Central memory CD8-positive, alpha-beta T cell (primary cell): ENCODE measurements around the gene ADAMTS13.
"Not testable (repeated sequence)": the region's sequence is repeated elsewhere in the genome, so short reads cannot be mapped to it uniquely, and the experiment has no call there.

ENCODE experiments used
- ATAC-seq: fragments of 150-1000 bp; cut with Tn5 transposase; replicated peaks from 2 replicates; pipeline ENCODE4 v1.10.0; 2022; ENCODE audit warnings: mild to moderate bottlenecking, moderate FRiP score, moderate number of reproducible peaks; ENCODE audit not compliant: poor library complexity, severe bottlenecking; ENCODE audit errors: extremely low read depth
- DNase-seq, 2 donors: peaks; one replicate each; pipeline ENCODE4 v3.0.0; 2021; ENCODE audit warnings: low spot score in 2 of 2
- H3K27ac Mint-ChIP-seq: one replicate; pipeline ENCODE4 v1.8.0; 2022; ENCODE audit warnings: low read depth, mild to moderate bottlenecking, moderate library complexity, mixed read lengths
- H3K27me3 Mint-ChIP-seq: one replicate; pipeline ENCODE4 v1.8.0; 2022; ENCODE audit warnings: mixed read lengths
- H3K36me3 Mint-ChIP-seq: one replicate; pipeline ENCODE4 v1.8.0; 2022; ENCODE audit warnings: mild to moderate bottlenecking, moderate library complexity, mixed read lengths; ENCODE audit not compliant: insufficient read depth
- H3K4me1 Mint-ChIP-seq: one replicate; pipeline ENCODE4 v1.8.0; 2022; ENCODE audit warnings: mixed read lengths
- H3K4me3 Mint-ChIP-seq: one replicate; pipeline ENCODE4 v1.8.0; 2022; ENCODE audit warnings: mild to moderate bottlenecking, moderate library complexity, mixed read lengths
- H3K9me3 Mint-ChIP-seq: one replicate; pipeline ENCODE4 v1.8.0; 2022; ENCODE audit warnings: mixed read lengths

Gene ADAMTS13

DNA sequence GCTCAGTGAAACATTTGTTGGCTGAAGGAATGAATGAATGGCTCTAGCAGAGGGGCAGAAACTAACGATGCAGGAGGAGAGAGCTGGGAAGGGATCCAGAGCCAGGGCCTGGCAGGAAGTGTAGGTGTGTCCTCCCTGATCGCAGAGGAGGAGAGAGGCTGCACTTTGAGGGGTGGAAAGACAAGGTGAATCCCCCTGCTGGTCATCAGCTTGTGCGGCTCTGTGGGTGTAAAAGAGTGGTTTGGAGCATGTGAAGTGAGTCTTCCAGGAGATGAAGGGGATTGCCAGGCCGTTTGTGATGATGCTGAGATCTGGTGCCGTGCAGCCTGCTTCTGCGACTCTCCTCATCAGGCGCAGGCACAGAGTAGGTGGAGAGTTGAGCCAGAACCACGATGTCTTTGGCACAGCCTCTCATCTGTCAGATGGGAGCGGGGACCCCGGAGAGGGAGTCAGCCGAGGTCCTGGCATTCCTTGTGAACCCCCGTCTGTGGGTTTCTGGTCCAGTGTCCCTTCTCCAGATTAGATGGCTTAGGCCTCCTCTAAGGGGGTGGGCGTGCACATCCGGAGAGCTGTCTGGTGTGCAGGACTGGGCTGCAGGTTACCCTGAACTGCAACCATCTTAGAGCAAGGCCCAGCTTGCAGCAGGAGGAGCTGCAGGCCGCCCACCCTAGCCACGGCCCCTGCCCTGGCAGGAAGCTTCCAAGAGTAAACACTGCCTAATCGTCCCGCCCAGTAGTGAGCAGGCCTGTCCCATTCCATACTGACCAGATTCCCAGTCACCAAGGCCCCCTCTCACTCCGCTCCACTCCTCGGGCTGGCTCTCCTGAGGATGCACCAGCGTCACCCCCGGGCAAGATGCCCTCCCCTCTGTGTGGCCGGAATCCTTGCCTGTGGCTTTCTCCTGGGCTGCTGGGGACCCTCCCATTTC lies at the start of gene ADAMTS13:
Gene ADAMTS13, plus strand, starts transcription at position 753 of the 928 bp plus-strand sequence. Its CDS starts 77 bp downstream, at position 830.
- H3K4me1 Mint-ChIP-seq: peaks cover 24% of the 10 kb centered on the region
- ATAC-seq: peak; percentile 38
- peaks cover 26% of the 10 kb centered on the region for H3K27me3 Mint-ChIP-seq
- H3K27ac Mint-ChIP-seq: peak within 1 kb of the TSS; percentile 89
- H3K36me3 Mint-ChIP-seq: peaks cover 4% of the 10 kb centered on the region
- no peak within 1 kb of the TSS for H3K4me3 Mint-ChIP-seq
- no peaks in the 10 kb centered on the region for H3K9me3 Mint-ChIP-seq
- DNase-seq: peak in 1 of 2 donors; percentile 28

DNA sequence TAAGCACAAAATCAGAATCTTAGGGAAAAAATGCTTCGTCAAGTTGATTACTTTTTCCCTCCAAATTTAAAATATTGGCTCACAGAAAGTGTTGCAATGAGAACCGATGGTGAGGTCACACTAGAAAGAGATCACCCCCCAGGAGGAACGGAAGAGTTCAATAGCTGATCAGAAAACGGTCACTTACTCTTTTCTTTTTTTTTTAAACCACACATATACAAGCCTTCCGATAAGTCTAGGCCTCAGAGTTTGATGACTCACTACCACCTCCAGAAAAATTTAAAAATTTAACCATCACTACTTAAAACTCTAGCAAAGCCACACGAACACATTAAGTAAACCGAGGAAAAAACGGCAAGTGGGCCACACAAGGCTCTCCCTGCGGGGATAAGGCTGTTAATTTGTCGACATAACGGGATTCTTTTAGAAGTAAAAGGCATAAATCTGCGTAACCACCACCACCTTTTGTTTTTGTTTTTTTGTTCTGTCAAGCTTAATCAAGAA lies 47.5 kb upstream of the ADAMTS13 start:
- DNase-seq (no peak), ATAC-seq (no peak)
- no peaks in the 10 kb centered on the region for H3K9me3 Mint-ChIP-seq
- H3K27ac Mint-ChIP-seq: peak overlapping the region; percentile 92
- H3K36me3 Mint-ChIP-seq: peaks cover 34% of the 10 kb centered on the region
- no peaks in the 10 kb centered on the region for H3K27me3 Mint-ChIP-seq
- peaks cover 49% of the 10 kb centered on the region for H3K4me1 Mint-ChIP-seq
- peak overlapping the region; percentile 90 for H3K4me3 Mint-ChIP-seq

DNA sequence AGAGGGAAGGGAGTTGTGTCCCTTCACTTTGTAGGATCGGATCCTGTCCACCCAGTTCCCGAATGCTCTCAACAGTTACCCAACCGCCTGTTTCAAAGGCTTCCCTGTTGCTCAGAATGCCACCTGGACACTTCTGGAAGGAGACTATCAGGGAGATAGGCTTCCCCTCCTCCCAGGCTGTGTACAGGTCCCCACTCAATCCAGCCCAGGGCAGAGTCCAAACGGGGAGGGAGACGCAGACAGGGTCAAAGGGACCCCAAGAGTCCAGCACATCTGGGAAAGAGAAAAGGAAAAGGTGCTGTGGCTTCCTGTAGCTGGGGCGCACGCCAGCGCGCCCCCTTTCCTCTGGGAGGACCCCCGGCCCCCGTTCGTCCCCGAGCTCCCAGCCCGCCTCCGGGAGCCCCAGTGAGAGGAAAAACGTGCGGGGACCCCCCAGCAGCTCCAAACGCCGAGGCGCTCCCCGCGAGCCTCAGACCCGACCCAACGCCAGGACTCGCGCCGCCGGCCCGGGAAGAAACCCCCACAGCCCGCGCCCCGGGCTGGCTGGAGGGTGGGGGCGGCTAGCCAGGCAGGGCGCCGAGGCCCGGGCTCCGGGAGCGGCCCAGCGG lies 46.9 kb upstream of the ADAMTS13 start:
- DNase-seq (no peak), ATAC-seq (no peak)
- peaks cover 29% of the 10 kb centered on the region for H3K36me3 Mint-ChIP-seq
- no peaks in the 10 kb centered on the region for H3K27me3 Mint-ChIP-seq
- peak overlapping the region; percentile 92 for H3K27ac Mint-ChIP-seq
- peaks cover 43% of the 10 kb centered on the region for H3K4me1 Mint-ChIP-seq
- no peaks in the 10 kb centered on the region for H3K9me3 Mint-ChIP-seq
- H3K4me3 Mint-ChIP-seq: peak overlapping the region; percentile 90

DNA sequence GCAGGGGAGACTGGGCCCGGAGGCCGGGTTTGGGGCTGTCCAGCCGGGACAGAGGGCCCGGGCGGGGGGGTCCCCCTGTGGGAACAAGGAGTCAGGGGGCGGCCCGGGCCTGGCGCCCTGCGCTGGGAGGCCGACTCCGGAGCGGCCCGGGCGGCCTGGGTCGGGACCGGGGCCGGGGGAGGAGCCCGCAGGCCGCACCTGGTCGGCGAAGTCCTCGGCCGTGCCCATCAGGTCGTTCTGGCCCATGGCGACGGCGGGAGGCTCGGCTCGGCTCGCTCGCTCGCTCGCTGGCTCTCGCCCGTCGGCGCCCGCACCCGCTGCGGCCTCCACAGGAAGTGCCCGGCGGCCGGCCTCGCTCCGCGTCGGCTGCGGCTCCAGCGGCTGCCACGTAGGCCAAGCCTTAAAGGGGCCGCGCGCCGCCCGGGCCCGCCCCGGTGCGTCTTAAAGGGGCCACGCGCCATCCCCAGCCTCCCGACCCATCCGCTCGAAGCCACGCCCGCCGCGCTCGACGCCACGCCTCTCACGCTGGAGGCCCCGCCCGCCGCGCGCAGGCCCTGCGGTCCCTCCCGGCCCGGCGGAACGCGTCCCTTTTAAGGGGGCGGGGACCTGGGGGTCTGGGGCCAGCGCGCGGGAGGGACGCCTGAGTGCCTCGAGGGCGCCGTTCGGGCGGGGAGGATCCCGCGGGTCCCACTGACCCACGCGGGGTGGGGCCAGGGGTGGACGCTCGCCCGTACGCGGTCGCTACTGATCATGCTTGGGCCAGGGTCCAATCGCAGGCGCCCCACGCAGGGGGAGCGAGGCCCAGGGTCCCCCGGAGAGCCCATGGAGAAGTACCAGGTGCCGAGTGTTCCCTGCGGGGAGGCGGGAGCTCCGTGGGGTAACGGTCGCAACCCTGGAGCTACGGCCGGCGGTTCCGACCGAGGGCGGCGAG lies 46.2 kb upstream of the ADAMTS13 start, which contains the start of the genes STKLD1 and SURF4:
Gene STKLD1, plus strand, starts transcription at position 643 of the 931 bp plus-strand sequence. Its CDS starts 108 bp downstream, at position 751.
Gene SURF4, minus strand, starts transcription at position 337 of the 931 bp plus-strand sequence. Its CDS starts 91 bp downstream, at position 246.
- Mint-ChIP-seq H3K4me3 (peak within 1 kb of the TSS; percentile 90), H3K27me3 (no peaks in the 10 kb centered on the region), H3K4me1 (peaks cover 36% of the 10 kb centered on the region), H3K9me3 (no peaks in the 10 kb centered on the region), H3K27ac (peak within 1 kb of the TSS; percentile 92), H3K36me3 (peaks cover 25% of the 10 kb centered on the region)
- DNase-seq (peak; percentile 88 to 92), ATAC-seq (peak; percentile 81)

DNA sequence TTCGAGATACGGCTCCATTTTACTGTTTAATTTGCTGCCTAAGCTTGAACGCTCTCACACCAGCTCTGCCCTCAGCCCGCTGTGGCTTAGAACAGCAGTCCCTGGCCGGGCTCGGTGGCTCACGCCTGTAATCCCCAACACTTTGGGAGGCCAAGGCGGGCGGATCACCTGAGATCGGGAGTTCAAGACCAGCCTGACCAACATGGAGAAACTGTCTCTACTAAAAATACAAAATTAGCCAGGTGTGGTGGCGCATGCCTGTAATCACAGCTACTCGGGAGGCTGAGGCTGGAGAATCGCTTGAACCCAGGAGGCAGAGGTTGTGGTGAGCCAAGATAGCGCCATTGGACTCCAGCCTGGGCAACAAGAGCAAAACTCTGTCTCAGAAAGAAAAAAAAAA lies 44.9 kb upstream of the ADAMTS13 start:
- Mint-ChIP-seq H3K36me3 (peaks cover 21% of the 10 kb centered on the region), H3K4me1 (peaks cover 23% of the 10 kb centered on the region), H3K4me3 (peak overlapping the region; percentile 23)
- not testable (repeated sequence) for H3K27me3 Mint-ChIP-seq, ATAC-seq, H3K9me3 Mint-ChIP-seq, DNase-seq, H3K27ac Mint-ChIP-seq

DNA sequence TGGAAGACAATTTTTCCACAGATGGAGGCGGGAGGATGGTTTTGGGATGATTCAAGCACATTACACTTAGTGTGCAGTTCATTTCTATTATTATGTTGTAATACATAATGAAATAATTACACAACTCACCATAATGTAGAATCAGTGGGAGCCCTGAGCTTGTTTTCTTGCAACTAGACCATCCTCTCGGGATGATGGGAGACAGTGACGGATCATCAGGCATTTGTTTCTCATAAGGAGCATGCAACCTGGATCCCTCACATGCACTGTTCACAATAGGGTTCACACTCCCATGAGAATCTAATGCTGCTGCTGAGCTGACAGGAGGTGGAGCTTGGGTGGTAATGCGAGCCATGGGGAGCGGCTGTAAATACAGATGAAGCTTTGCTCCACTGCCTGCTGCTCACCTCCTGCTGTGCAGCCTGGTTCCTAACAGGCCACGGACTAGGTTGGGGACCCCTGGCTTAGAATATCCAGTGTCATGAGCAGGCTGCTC lies 44.4 kb upstream of the ADAMTS13 start:
- Mint-ChIP-seq H3K4me3 (no peak overlapping the region), H3K27ac (no peak overlapping the region), H3K4me1 (peaks cover 18% of the 10 kb centered on the region), H3K27me3 (no peaks in the 10 kb centered on the region), H3K9me3 (no peaks in the 10 kb centered on the region), H3K36me3 (peaks cover 16% of the 10 kb centered on the region)
- no peak for ATAC-seq
- DNase-seq: no peak

DNA sequence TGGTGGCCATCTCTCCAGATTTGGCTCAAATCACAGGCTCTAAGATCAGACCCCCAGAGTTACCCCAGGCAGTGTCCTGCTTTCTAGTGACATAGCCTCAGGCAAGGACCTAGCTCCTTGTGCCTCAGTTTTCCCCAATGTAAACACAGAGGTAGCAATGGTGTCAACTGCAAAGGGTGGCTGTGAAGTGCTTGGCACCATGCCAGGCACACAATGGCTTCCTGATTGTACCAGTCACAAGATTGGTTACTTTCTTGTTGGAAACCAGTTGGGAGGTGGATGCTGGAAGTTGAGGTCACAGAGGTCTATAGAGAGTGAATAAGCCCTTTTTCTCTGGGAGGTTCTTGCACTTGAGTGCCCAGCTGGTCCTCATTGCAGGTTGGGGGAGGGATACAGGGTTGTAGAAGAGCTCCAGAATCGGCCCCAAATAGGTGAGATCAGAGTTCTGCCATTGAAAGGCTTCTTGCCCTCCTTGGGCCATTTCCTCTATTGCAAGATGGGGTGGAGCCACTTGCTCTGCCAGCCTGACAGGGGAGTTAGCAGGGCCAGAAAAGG lies 43.7 kb upstream of the ADAMTS13 start:
- Mint-ChIP-seq H3K27ac (no peak overlapping the region), H3K4me1 (peaks cover 15% of the 10 kb centered on the region), H3K36me3 (peaks cover 13% of the 10 kb centered on the region), H3K9me3 (no peaks in the 10 kb centered on the region), H3K27me3 (no peaks in the 10 kb centered on the region), H3K4me3 (no peak overlapping the region)
- ATAC-seq (no peak), DNase-seq (no peak)

DNA sequence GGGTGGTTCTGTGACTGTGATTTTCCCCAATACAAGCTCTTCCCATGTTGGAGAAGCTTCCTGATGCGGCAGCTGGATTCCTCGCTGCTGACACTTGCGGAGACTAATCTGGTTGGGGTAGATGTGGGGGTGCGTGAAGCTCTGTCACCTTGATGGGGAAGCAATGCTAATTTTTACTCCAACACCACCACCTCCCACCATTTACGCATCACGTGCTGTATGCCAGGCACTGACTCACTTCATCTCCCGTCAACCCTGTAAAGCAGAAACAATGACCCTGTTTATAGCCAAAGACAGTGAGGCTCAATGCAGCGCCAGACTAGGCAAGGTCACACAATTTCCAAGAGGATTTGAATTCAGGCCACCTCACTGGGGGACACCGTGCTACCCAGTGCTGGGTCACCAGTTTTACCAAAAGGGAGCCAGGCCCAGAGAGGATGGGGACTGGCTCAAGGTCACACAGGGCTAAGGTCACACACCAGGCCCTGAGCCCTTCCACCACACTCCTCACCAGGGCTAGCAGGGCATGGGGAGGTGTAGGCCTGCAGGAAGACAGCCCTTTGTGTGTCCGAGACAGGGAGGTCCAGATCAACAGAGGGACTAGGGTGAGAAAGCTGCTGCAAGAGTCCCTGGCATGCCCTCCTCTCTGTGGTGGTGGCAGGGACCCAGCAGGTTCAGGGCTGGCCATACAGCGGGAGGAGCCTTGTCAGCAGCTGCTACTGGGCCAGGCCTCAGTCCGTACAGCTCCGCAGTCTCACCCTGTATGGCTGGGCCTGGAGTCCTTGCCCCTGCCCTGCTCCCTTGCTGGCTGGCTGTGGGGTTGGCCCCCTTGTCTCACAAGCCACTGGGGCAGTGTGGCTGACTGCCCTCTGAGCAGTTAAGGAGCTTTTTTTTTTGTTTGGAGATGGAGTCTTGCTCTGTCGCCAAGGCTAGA lies 42.7 kb upstream of the ADAMTS13 start:
- H3K4me1 Mint-ChIP-seq: peaks cover 9% of the 10 kb centered on the region
- H3K27ac Mint-ChIP-seq: no peak overlapping the region

DNA sequence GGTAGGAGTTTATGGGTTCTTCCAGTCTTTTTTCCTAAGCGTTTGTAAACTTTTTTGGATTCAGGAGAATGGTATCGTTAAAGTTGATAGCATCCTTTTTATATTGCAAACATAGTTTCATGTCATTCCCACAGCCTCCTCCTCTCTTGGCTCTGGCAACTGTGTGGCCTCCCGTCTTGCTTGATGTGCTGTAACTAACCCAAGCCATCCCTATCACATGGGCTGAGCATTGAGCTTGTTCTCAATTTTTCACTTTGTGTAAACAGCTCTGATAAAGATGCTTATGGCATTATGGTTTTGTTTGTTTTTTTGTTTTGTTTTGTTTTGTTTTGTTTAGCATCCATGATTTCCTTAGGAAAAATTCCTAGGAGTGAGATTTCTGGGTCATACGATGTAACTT lies 41.4 kb upstream of the ADAMTS13 start:
- Mint-ChIP-seq H3K27ac (no peak overlapping the region), H3K27me3 (no peaks in the 10 kb centered on the region), H3K4me1 (no peaks in the 10 kb centered on the region), H3K9me3 (no peaks in the 10 kb centered on the region), H3K4me3 (no peak overlapping the region), H3K36me3 (peaks cover 2% of the 10 kb centered on the region)
- ATAC-seq: no peak
- no peak for DNase-seq

More for the DNA sequence above, 42.7 kb upstream of the ADAMTS13 start:
- Mint-ChIP-seq H3K27me3 (no peaks in the 10 kb centered on the region), H3K36me3 (peaks cover 10% of the 10 kb centered on the region), H3K4me3 (no peak overlapping the region), H3K9me3 (no peaks in the 10 kb centered on the region)
- DNase-seq (no peak), ATAC-seq (no peak)

DNA sequence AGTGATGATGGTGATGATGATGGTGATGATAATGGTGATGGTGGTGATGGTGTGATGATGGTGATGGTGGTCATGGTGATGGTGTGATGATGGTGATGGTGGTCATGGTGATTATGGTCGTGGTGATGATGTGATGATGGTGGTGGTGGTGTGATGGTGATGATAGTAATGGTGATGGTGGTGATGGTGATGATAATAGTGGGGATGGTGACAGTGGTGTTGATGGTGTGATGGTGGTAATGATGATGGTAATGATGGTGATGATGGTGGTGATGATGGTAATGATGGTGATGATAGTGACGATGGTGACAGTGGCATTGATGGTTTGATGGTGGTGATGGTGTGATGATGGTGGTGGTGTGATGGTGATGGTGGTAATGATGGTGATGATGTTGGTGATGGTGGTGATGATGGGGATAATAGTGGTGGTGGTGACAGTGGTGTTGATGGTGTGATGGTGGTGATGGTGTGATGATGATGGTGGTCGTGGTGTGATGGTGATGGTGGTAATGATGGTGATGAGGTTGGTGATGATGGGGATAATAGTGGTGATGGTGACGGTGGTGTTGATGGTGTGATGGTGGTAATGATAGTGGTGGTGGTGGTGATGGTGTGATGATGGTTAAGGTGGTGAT lies 39.5 kb upstream of the ADAMTS13 start:
- ATAC-seq (no peak), DNase-seq (no peak)
- no peaks in the 10 kb centered on the region for H3K4me1 Mint-ChIP-seq
- no peaks in the 10 kb centered on the region for H3K36me3 Mint-ChIP-seq
- H3K27me3 Mint-ChIP-seq: no peaks in the 10 kb centered on the region
- no peaks in the 10 kb centered on the region for H3K9me3 Mint-ChIP-seq
- no peak overlapping the region for H3K4me3 Mint-ChIP-seq
- no peak overlapping the region for H3K27ac Mint-ChIP-seq
